ENCODE measurements around the gene DNAJA2. TPM values are rescaled to one million over a fixed set of nuclear protein-coding genes. Genes with fewer than 3 reads are reported as not detected.
"Not testable (repeated sequence)": the region's sequence is repeated elsewhere in the genome, so short reads cannot be mapped to it uniquely, and the experiment has no call there.

DNAJA2 gene
- total RNA-seq = 55.4 TPM

GRCh38 chr16:46973207-46973995 is at the start of gene DNAJA2:
Gene DNAJA2 (minus strand): TSS chr16:46973674. CDS start chr16:46973572, 102 bp downstream.
- DNase-seq = peak; percentile 96

GRCh38 chr16:47019568-47019967 is 46.1 kb upstream of the DNAJA2 start:
- peak; percentile 19 for DNase-seq

GRCh38 chr16:47018223-47018891 is 44.9 kb upstream of the DNAJA2 start:
- DNase-seq = peak; percentile 17

GRCh38 chr16:47017636-47018035 is 44.2 kb upstream of the DNAJA2 start:
- DNase-seq = no peak

GRCh38 chr16:47016700-47017133 is 43.2 kb upstream of the DNAJA2 start:
- no peak for DNase-seq

GRCh38 chr16:47013910-47014309 is 40.4 kb upstream of the DNAJA2 start:
- no peak for DNase-seq

- no peak for DNase-seq
These were observed 39.7 kb upstream of the DNAJA2 start for GRCh38 chr16:47013172-47013571.

- DNase-seq = not testable (repeated sequence)
These were observed 37.3 kb upstream of the DNAJA2 start for GRCh38 chr16:47010812-47011211.

- DNase-seq = no peak
These were observed 35.1 kb upstream of the DNAJA2 start for GRCh38 chr16:47008612-47009011.

- no peak for DNase-seq
These were observed 34.7 kb upstream of the DNAJA2 start for GRCh38 chr16:47008174-47008573.

- DNase-seq = no peak
These were observed 31.2 kb upstream of the DNAJA2 start for GRCh38 chr16:47004652-47005051.

GRCh38 chr16:47000066-47000465 is 26.6 kb upstream of the DNAJA2 start:
- not testable (repeated sequence) for DNase-seq

- no peak for DNase-seq
These were observed 24.4 kb upstream of the DNAJA2 start for GRCh38 chr16:46997844-46998243.

GRCh38 chr16:46996952-46997458 is 23.5 kb upstream of the DNAJA2 start:
- DNase-seq = no peak

- DNase-seq = no peak
These were observed 22.9 kb upstream of the DNAJA2 start for GRCh38 chr16:46996391-46996790.

GRCh38 chr16:46991729-46992704 is 18.5 kb upstream of the DNAJA2 start:
- DNase-seq = no peak

GRCh38 chr16:46986896-46987295 is 13.4 kb upstream of the DNAJA2 start:
- no peak for DNase-seq

GRCh38 chr16:46986438-46986837 is 13.0 kb upstream of the DNAJA2 start:
- no peak for DNase-seq

GRCh38 chr16:46982335-46982734 is 8.9 kb upstream of the DNAJA2 start:
- no peak for DNase-seq

GRCh38 chr16:46980926-46981325 is 7.5 kb upstream of the DNAJA2 start:
- DNase-seq = no peak

- no peak for DNase-seq
These were observed 3.1 kb upstream of the DNAJA2 start for GRCh38 chr16:46976550-46976949.

- no peak for DNase-seq
These were observed 2.5 kb upstream of the DNAJA2 start for GRCh38 chr16:46975908-46976470.
